Neuronal stem cell (in vitro differentiated cells): ENCODE measurements around the gene CREB3L1.

Experiments used
- DNase-seq: peaks from one replicate; pipeline ENCODE4 v3.0.0-alpha.2; 2013; ENCODE audit warnings: low spot score
- H2AFZ ChIP-seq: one replicate; pipeline ENCODE4 v1.6.1; 2013; ENCODE audit warnings: mild to moderate bottlenecking, low read length, inconsistent platforms
- H2AK5ac ChIP-seq: 2 replicates; pipeline ENCODE4 v1.6.1; 2013; ENCODE audit warnings: low read depth, mild to moderate bottlenecking, inconsistent platforms, low read length, moderate library complexity, mixed read lengths
- H2BK120ac ChIP-seq: 2 replicates; pipeline ENCODE4 v1.6.1; 2013; ENCODE audit warnings: low read depth, mild to moderate bottlenecking, inconsistent platforms, low read length, moderate library complexity, mixed read lengths
- H2BK12ac ChIP-seq: one replicate; pipeline ENCODE4 v1.6.1; 2013; ENCODE audit warnings: low read length, inconsistent platforms
- H2BK15ac ChIP-seq: 2 replicates; pipeline ENCODE4 v1.6.1; 2013; ENCODE audit warnings: mild to moderate bottlenecking, low read length, inconsistent platforms, mixed read lengths
- H2BK5ac ChIP-seq: one replicate; pipeline ENCODE4 v1.6.1; 2013; ENCODE audit warnings: inconsistent platforms, mild to moderate bottlenecking, low read length, moderate library complexity
- H3K14ac ChIP-seq: one replicate; pipeline ENCODE4 v1.6.1; 2013; ENCODE audit warnings: low read length, inconsistent platforms
- H3K18ac ChIP-seq: 2 replicates; pipeline ENCODE4 v1.6.1; 2013; ENCODE audit warnings: low read length, inconsistent platforms
- H3K23ac ChIP-seq: 2 replicates; pipeline ENCODE4 v1.6.1; 2013; ENCODE audit warnings: low read depth, mild to moderate bottlenecking, mixed read lengths, low read length, inconsistent platforms; ENCODE audit not compliant: poor library complexity
- H3K27ac ChIP-seq: replicated peaks from 3 replicates; pipeline ENCODE4 v1.5.1; 2013; ENCODE audit warnings: low read length, inconsistent platforms
- H3K27me3 ChIP-seq, 3 experiments: 2 replicates each; pipeline ENCODE4 v1.6.1; 2013; ENCODE audit warnings: low read length in 3 of 3, mild to moderate bottlenecking in 2 of 3, inconsistent platforms in 1 of 3, low read depth in 1 of 3, mixed read lengths in 1 of 3, moderate library complexity in 1 of 3; ENCODE audit not compliant: control insufficient read depth in 3 of 3, insufficient read depth in 3 of 3
- H3K36me3 ChIP-seq, 2 donors: replicated peaks in 1 of 2; 2 replicates each; pipeline ENCODE4 v1.6.1; 2013; ENCODE audit warnings: low read length in 2 of 2; ENCODE audit not compliant: control insufficient read depth in 2 of 2, insufficient read depth in 2 of 2
- H3K4ac ChIP-seq: 2 replicates; pipeline ENCODE4 v1.6.1; 2013; ENCODE audit warnings: inconsistent platforms, mild to moderate bottlenecking, low read length, moderate library complexity
- H3K4me1 ChIP-seq, 2 donors: 1 replicate in 1 of 2; 2 replicates in 1 of 2; pipeline ENCODE4 v1.6.1; 2013; ENCODE audit warnings: low read length in 2 of 2, low read depth in 1 of 2; ENCODE audit not compliant: control insufficient read depth in 2 of 2, insufficient read depth in 1 of 2
- H3K4me2 ChIP-seq: one replicate; pipeline ENCODE4 v1.6.1; 2013; ENCODE audit warnings: mild to moderate bottlenecking, low read length, inconsistent platforms; ENCODE audit not compliant: insufficient read depth, poor library complexity, severe bottlenecking
- H3K4me3 ChIP-seq, 2 donors: 2 replicates each; pipeline ENCODE4 v1.5.1; 2013; ENCODE audit warnings: low read length in 2 of 2, mild to moderate bottlenecking in 2 of 2, inconsistent platforms in 1 of 2, moderate library complexity in 1 of 2
- H3K79me1 ChIP-seq: one replicate; pipeline ENCODE4 v1.6.1; 2013; ENCODE audit warnings: low read depth, mild to moderate bottlenecking, inconsistent platforms, low read length, moderate library complexity
- H3K9ac ChIP-seq: one replicate; pipeline ENCODE4 v1.6.1; 2013; ENCODE audit warnings: mild to moderate bottlenecking, low read depth, low read length, inconsistent platforms; ENCODE audit not compliant: poor library complexity
- H3K9me3 ChIP-seq, 2 donors: replicated peaks in 1 of 2; 2 replicates each; pipeline versions ENCODE3 to v1.6.1; 2013; ENCODE audit warnings: low read length in 2 of 2, mild to moderate bottlenecking in 2 of 2, inconsistent platforms in 1 of 2, low read depth in 1 of 2, mixed read lengths in 1 of 2, moderate library complexity in 1 of 2; ENCODE audit not compliant: control insufficient read depth in 2 of 2, insufficient read depth in 1 of 2
- H4K8ac ChIP-seq: one replicate; pipeline ENCODE4 v1.6.1; 2013; ENCODE audit warnings: low read depth, mild to moderate bottlenecking, inconsistent platforms, low read length, moderate library complexity
- H4K91ac ChIP-seq: one replicate; pipeline ENCODE4 v1.6.1; 2013; ENCODE audit warnings: low read length, low read depth, mild to moderate bottlenecking, inconsistent platforms; ENCODE audit not compliant: poor library complexity
- WGBS, 2 donors: extraction: QIAGEN DNeasy Blood & Tissue Kit; methylation state at CpG; one replicate each; pipeline ENCODE4 v1.1.7; 2013; ENCODE audit warnings: missing lambda C conversion rate in 2 of 2, mixed read lengths in 1 of 2; ENCODE audit not compliant: insufficient read length in 2 of 2, insufficient replicate concordance in 1 of 2; ENCODE audit errors: extremely low coverage in 2 of 2; 5-methylcytosine and 5-hydroxymethylcytosine counted together

CREB3L1 gene

GRCh38 chr11:46306296-46306853 is 28.9 kb downstream of the CREB3L1 start:
- Histone ChIP-seq H2AK5ac (no peak overlapping the region), H3K27me3 (peaks cover 0 to 7% (median 0%) of the 10 kb centered on the region in 3 experiments), H3K23ac (no peak overlapping the region), H3K79me1 (no peaks in the 10 kb centered on the region), H3K9me3 (no peaks in the 10 kb centered on the region), H3K27ac (no peak overlapping the region), H2BK15ac (no peak overlapping the region), H3K4me2 (no peak overlapping the region), H3K36me3 (no peaks in the 10 kb centered on the region), H3K14ac (no peak overlapping the region), H3K4ac (no peak overlapping the region), H2BK12ac (no peak overlapping the region), H4K91ac (no peak overlapping the region), H3K9ac (no peak overlapping the region), H2BK5ac (no peak overlapping the region), H2AFZ (no peak overlapping the region), H3K4me3 (no peak overlapping the region), H3K4me1 (peaks cover 3 to 13% of the 10 kb centered on the region in 2 donors), H4K8ac (no peak overlapping the region), H2BK120ac (no peak overlapping the region), H3K18ac (no peak overlapping the region)
- WGBS, 2 donors: no CpG with 5 or more reads among the region's 5 CpGs
- DNase-seq: no peak

DNA sequence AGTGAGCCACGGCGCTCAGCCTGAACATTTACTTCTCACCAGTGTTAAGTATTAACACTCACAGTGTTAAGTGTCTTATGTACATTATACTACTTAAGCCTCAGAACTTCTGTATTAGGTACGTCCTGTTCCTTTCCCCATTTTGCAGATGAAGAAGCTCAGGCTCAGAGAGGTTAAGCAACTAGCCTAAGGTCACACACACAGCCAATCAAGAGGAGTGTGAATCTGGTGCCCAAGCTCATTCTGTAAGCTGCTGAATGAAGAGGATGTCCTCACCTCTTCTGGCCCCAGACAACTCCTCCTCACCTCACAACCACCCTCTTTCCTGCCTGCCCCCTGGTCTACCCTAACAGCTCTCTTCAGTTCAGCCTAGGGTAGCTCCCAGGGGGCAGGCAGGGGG is 29.9 kb downstream of the CREB3L1 start:
- Histone ChIP-seq H3K79me1 (no peaks in the 10 kb centered on the region), H3K14ac (no peak overlapping the region), H3K18ac (no peak overlapping the region), H3K36me3 (no peaks in the 10 kb centered on the region), H2AK5ac (peak overlapping the region; percentile 85), H4K8ac (no peak overlapping the region), H3K4me3 (no peak overlapping the region), H2BK15ac (peak overlapping the region; percentile 46), H3K4ac (no peak overlapping the region), H3K9me3 (no peaks in the 10 kb centered on the region), H2BK120ac (peak overlapping the region; percentile 92), H2BK5ac (no peak overlapping the region), H3K4me2 (no peak overlapping the region), H3K27ac (no peak overlapping the region), H3K27me3 (peaks cover 0 to 7% (median 0%) of the 10 kb centered on the region in 3 experiments), H3K9ac (no peak overlapping the region), H3K23ac (no peak overlapping the region), H2BK12ac (no peak overlapping the region), H2AFZ (no peak overlapping the region), H3K4me1 (peaks cover 3 to 13% of the 10 kb centered on the region in 2 donors), H4K91ac (no peak overlapping the region)
- no CpG with 5 or more reads among the region's 3 CpGs for WGBS, 2 donors
- no peak for DNase-seq

DNA sequence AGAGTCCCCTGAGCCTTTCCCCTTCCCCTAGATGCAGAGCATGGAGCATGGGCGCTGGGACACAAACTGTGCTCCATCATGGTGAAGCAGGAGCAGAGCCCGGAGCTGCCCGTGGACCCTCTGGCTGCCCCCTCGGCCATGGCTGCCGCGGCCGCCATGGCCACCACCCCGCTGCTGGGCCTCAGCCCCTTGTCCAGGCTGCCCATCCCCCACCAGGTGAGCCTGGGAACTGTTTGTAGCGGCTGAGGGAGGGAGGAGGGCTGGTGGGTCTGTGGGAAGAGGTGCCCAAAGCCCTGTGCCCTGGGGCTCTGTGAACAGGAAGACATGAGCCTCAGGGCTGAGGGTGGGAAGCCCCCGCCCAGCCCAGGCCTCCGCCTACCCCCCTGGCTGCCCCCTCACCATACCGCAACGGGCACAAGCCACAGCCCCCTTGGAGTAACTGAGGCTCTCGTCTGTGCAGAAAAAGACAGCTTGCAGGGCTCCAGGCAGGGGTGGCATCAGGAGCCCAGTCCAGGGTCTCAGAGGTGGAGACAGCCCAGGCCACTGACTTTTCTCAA is 30.4 kb downstream of the CREB3L1 start:
- no CpG with 5 or more reads among the region's 14 CpGs for WGBS, 2 donors
- Histone ChIP-seq H3K4me1 (peaks cover 3 to 13% of the 10 kb centered on the region in 2 donors), H4K91ac (no peak overlapping the region), H3K23ac (no peak overlapping the region), H2BK5ac (peak overlapping the region; percentile 69), H3K9me3 (no peaks in the 10 kb centered on the region), H3K9ac (peak overlapping the region; percentile 54), H3K36me3 (no peaks in the 10 kb centered on the region), H3K4ac (no peak overlapping the region), H3K18ac (peak overlapping the region; percentile 92), H3K27ac (no peak overlapping the region), H2AK5ac (peak overlapping the region; percentile 85), H3K14ac (no peak overlapping the region), H3K79me1 (no peaks in the 10 kb centered on the region), H4K8ac (no peak overlapping the region), H2BK15ac (peak overlapping the region; percentile 46), H2BK12ac (no peak overlapping the region), H3K4me2 (no peak overlapping the region), H2BK120ac (peak overlapping the region; percentile 92), H2AFZ (no peak overlapping the region), H3K27me3 (peaks cover 0 to 7% (median 0%) of the 10 kb centered on the region in 3 experiments), H3K4me3 (no peak overlapping the region)
- DNase-seq: no peak

DNA sequence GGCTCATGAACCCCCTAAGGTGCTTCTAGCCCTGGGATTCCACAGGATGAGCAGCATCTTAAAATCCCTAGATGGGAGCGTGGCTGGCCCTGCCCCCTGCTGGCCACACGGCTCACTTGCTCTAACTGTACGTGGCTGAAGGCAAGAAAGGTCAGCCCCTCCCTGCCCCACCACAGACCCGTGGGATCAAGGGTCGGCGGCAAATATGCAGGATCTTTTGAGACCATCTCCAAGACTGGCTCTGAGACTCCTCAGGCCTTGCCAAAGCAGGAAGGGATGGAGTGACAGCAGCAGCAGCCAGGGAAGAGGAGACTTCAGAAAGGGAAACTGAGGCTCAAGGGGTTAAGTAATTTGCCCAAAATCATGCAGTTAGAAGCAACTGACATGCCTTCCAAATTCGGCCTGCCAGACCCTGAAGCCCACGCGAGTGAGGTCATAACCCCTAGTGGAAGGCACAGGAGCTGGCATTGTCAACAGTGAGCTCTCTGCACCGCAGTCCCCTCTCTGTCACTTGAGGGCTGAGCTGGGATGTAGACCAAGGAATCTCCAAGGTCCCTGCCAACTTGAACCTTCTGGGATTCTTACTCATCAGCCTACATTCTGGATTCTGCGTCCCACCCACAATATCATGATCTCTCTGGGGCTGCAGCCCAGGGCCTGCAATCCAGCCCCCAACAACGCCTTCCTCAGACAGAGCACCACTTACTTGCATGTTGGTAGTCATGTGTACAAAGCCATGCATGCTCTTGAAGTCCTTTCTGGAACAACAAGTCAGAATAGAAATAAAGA is 31.4 kb downstream of the CREB3L1 start:
- Histone ChIP-seq H3K36me3 (no peaks in the 10 kb centered on the region), H3K9ac (no peak overlapping the region), H4K8ac (no peak overlapping the region), H2BK120ac (no peak overlapping the region), H3K4me2 (no peak overlapping the region), H3K27ac (no peak overlapping the region), H3K18ac (peak overlapping the region; percentile 0), H3K4ac (no peak overlapping the region), H3K4me1 (peaks cover 3 to 13% of the 10 kb centered on the region in 2 donors), H3K27me3 (peaks cover 0 to 7% (median 0%) of the 10 kb centered on the region in 3 experiments), H2AK5ac (no peak overlapping the region), H2AFZ (no peak overlapping the region), H3K9me3 (no peaks in the 10 kb centered on the region), H3K23ac (no peak overlapping the region), H4K91ac (no peak overlapping the region), H2BK15ac (no peak overlapping the region), H2BK12ac (no peak overlapping the region), H3K14ac (no peak overlapping the region), H3K4me3 (no peak overlapping the region), H2BK5ac (no peak overlapping the region), H3K79me1 (no peaks in the 10 kb centered on the region)
- DNase-seq: peak; percentile 60
- no CpG with 5 or more reads among the region's 12 CpGs for WGBS, 2 donors
